Prostate gland (tissue), 2 donors: ENCODE results near the gene USP24. TPM values are rescaled to one million over a fixed set of nuclear protein-coding genes. Genes with fewer than 3 reads are reported as not detected.

Experiments
- DNase-seq: peaks from one replicate; pipeline ENCODE4 v3.0.0-alpha.2; 2019; ENCODE audit warnings: low spot score
- H3K27ac ChIP-seq, 2 donors: fragments of 200-600 bp; sonication (generic); 2 replicates each; pipeline ENCODE4 v1.5.1; 2017 to 2019
- H3K27me3 ChIP-seq: fragments of 200-600 bp; sonication (generic); replicated peaks from 2 replicates; pipeline ENCODE4 v1.5.1; 2019; ENCODE audit not compliant: insufficient read depth
- H3K36me3 ChIP-seq, 2 donors: fragments of 200-600 bp; sonication (generic); 1 replicate in 1 of 2; 2 replicates in 1 of 2; pipeline versions ENCODE4 v1.5.1 to v1.8.1; 2017 to 2019
- H3K4me1 ChIP-seq: fragments of 200-600 bp; sonication (generic); replicated peaks from 2 replicates; pipeline ENCODE4 v1.5.1; 2019
- H3K4me3 ChIP-seq, 2 donors: fragments of 200-600 bp; sonication (generic); 2 replicates each; pipeline ENCODE4 v1.5.1; 2017 to 2019
- H3K9me3 ChIP-seq: fragments of 200-600 bp; sonication (generic); 2 replicates; pipeline ENCODE4 v1.5.1; 2017
- POLR2A ChIP-seq: fragments of 450-650 bp; IDR thresholded peaks from one replicate; pipeline ENCODE4 v1.6.1; 2016; ENCODE audit warnings: antibody characterized with exemption, mild to moderate bottlenecking
- POLR2AphosphoS5 ChIP-seq: sonication (generic); formaldehyde crosslinking; IDR thresholded peaks from one replicate; pipeline ENCODE4 v1.6.1; 2017; ENCODE audit warnings: antibody characterized with exemption
- WGBS: methylation state at CpG from one replicate; pipeline ENCODE4 v1.1.5; 2018; 5-methylcytosine and 5-hydroxymethylcytosine counted together
- intact Hi-C: fragments of 100-400 bp; cut with DNase I; formaldehyde crosslinking; loops from one replicate; pipeline ENCODE4 v1.14.2; 2022
- total RNA-seq, 2 donors: library from RNA; depleted of rRNA; stranded (reverse); fragments of >200 nt; gene quantifications; one replicate each; pipeline ENCODE4 v1.1.0, GENCODE V29; 2016
- TF ChIP-seq, protein P1 (sequence below), 4 experiments: fragments of 200-600 bp in 2 of 4; fragments of 450-650 bp in 2 of 4; sonication (generic) in 2 of 4; IDR thresholded peaks; 1 replicate in 3 of 4; 2 replicates in 1 of 4; pipeline ENCODE4 v1.5.1; 2016 to 2019; ENCODE audit warnings: antibody characterized with exemption in 4 of 4, mild to moderate bottlenecking in 2 of 4, moderate library complexity in 2 of 4

Gene USP24
- total RNA-seq, 2 donors from 2014 or later = 29.7 to 44.6 TPM

DNA sequence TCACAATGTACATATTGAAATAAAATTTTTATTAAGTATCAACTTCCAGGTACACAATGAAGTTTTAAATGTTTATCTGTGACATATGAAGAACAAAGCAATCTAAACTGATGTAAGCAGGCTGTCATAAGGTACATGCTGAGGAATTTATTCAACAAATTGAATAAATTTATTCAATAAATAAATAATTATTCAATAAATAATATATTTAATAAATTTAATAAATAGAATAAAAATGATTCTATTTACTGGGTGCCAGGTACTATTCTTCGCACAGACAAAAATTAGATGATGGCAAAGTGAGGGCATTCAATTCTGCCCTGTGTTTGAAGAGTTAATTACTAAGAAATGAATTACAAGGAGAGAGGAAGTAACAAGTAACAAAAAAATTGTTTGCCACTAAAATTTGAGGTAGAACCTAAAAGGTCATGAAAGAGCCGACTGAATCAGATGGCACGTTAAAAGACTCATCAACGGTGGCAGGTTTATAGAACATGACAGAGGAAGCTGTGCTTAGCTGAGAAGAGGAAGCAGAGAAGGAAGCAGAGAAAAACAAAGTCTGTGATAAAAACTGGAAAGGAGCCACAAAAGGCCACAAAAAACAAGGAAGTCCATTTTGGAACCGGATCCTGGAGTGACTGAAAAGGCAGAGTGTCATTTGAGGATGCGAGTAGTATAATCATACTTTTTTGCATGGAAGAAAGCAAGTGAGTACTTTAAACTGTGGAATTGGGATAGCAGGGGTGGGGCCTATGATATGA, 2.2 kb upstream of the USP24 start:
- Histone ChIP-seq H3K9me3 (no peaks in the 10 kb centered on the region), H3K27ac (peak overlapping the region in 1 of 2 donors; percentile 92), H3K4me3 (no peak overlapping the region), H3K4me1 (peaks cover 3% of the 10 kb centered on the region), H3K36me3 (no peaks in the 10 kb centered on the region), H3K27me3 (no peaks in the 10 kb centered on the region)
- DNase-seq = peak; percentile 10
- TF ChIP-seq POLR2AphosphoS5 (peak; percentile 58), POLR2A (no peak)
- TF ChIP-seq, protein P1, sequence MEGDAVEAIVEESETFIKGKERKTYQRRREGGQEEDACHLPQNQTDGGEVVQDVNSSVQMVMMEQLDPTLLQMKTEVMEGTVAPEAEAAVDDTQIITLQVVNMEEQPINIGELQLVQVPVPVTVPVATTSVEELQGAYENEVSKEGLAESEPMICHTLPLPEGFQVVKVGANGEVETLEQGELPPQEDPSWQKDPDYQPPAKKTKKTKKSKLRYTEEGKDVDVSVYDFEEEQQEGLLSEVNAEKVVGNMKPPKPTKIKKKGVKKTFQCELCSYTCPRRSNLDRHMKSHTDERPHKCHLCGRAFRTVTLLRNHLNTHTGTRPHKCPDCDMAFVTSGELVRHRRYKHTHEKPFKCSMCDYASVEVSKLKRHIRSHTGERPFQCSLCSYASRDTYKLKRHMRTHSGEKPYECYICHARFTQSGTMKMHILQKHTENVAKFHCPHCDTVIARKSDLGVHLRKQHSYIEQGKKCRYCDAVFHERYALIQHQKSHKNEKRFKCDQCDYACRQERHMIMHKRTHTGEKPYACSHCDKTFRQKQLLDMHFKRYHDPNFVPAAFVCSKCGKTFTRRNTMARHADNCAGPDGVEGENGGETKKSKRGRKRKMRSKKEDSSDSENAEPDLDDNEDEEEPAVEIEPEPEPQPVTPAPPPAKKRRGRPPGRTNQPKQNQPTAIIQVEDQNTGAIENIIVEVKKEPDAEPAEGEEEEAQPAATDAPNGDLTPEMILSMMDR (IDR thresholded peaks at IDR 0.05) = no peak
- WGBS = 26% methylated on average over 6 of the region's 6 CpGs
- intact Hi-C loops = no loop called here

DNA sequence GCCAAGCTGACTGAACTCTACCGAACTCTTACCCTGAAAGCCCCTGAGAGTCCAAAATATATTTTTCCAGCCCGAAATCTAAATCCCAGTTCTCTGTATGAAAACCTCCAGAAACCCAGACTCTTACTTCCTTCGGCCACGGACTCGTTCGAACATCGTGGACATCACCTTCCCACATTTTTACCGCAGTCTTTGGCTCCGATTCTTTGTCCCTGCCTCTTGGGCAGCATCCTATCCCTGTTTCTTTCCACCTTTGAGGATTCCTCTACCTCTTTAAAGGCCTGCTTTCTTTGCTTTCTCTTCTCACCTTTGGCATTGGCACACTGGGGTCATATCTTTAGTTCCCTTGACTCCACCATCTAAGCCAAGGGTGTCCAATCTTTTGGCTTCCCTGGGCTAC, 932 bp upstream of the USP24 start:
- DNase-seq = no peak
- Histone ChIP-seq H3K9me3 (no peaks in the 10 kb centered on the region), H3K4me3 (peak overlapping the region; percentile 80 to 85), H3K27me3 (no peaks in the 10 kb centered on the region), H3K4me1 (peaks cover 3% of the 10 kb centered on the region), H3K36me3 (no peaks in the 10 kb centered on the region), H3K27ac (peak overlapping the region; percentile 92 to 98)
- WGBS = 25% methylated on average over 9 of the region's 9 CpGs
- intact Hi-C loops = no loop called here
- TF ChIP-seq POLR2AphosphoS5 = no peak
- TF ChIP-seq, protein P1 (IDR thresholded peaks at IDR 0.05) = no peak
- no peak for TF ChIP-seq POLR2A

DNA sequence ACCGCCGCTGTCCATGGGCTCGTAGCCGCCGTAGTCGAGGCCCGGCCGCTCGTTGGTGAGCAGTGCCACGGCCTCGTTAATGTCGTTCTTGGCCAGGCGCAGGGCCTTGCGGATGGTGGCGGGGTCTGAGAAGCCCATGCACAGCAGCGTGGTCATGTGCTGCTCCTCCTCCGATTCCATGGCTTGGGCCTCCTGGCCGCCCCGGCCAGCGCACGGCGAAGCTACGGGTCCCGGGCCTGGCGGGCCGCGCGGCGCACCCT, 300 bp downstream of the USP24 start:
- intact Hi-C loops = loop anchor here (5.0 kb wide), 1 partner anchor 73 kb away; no protein-coding TSS in a partner anchor
- WGBS = 0% methylated on average over 9 of the region's 29 CpGs

DNA sequence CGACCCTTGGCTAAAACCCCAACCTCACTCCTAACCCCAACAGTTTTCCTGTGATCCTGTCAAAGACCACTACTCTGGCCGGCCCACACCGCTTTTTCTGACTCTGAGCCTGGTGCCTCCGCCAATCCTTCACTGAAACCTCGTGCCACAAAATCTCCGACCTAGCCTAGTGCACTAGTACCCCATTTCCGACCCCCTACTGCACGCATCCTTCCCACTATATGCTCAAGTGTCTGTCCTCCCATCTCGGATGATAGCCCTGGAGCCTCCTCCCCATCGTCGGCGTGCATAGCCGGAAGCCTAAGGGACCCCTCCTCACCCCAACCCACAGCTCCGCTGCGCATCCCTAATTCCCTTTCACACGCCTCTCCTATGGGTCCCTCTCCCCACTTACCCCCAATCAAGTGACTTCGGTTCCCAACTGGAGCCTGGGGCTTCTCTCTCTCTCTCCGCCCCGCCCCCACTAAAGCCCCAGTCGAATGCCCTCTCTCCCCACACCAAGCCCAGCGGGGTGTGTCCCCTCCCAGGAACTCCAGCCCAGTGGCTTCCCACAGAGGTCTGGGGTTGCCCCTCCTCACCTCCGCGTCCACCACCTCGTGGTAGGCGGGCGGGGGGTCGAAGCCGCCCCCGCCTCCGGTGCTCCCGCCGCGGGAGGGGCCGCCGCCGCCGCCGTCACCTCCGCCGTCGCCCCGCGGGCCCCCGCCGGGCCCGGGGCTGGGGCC, 791 bp downstream of the USP24 start:
- H3K4me1 ChIP-seq = peaks cover 3% of the 10 kb centered on the region

More for the DNA sequence above, 300 bp downstream of the USP24 start:
- Histone ChIP-seq H3K4me3 (peak overlapping the region; percentile 80 to 85), H3K36me3 (no peaks in the 10 kb centered on the region), H3K27me3 (no peaks in the 10 kb centered on the region), H3K4me1 (peaks cover 3% of the 10 kb centered on the region), H3K27ac (peak overlapping the region; percentile 92 to 98), H3K9me3 (no peaks in the 10 kb centered on the region)
- TF ChIP-seq, protein P1 (IDR thresholded peaks at IDR 0.05) = no peak
- TF ChIP-seq POLR2AphosphoS5 = no peak
- TF ChIP-seq POLR2A = no peak
- DNase-seq = peak; percentile 13

More for the DNA sequence above, 791 bp downstream of the USP24 start:
- peak; percentile 7 for DNase-seq
- Histone ChIP-seq H3K9me3 (no peaks in the 10 kb centered on the region), H3K27me3 (no peaks in the 10 kb centered on the region), H3K27ac (peak overlapping the region; percentile 92 to 98), H3K4me3 (peak overlapping the region; percentile 80 to 85), H3K36me3 (no peaks in the 10 kb centered on the region)
- intact Hi-C loops = loop anchor here (5.0 kb wide), 1 partner anchor 72 kb away; no protein-coding TSS in a partner anchor
- WGBS = 1% methylated on average over 26 of the region's 46 CpGs
- TF ChIP-seq, protein P1 (IDR thresholded peaks at IDR 0.05) = no peak
- TF ChIP-seq POLR2AphosphoS5 (no peak), POLR2A (no peak)
